GM18526 (cell line): ENCODE results near the gene CAPN9.

ENCODE experiments used
- POLR2A ChIP-seq: IDR thresholded peaks from 3 replicates; pipeline ENCODE4 v1.6.1; 2011; ENCODE audit not compliant: insufficient read length; ENCODE audit errors: extremely low read depth

CAPN9 gene

GRCh38 chr1:230735447-230735846 lies 11.7 kb upstream of the CAPN9 start:
- TF ChIP-seq POLR2A: no peak

- TF ChIP-seq POLR2A: no peak
Observed at GRCh38 chr1:230737622-230738262, 9.4 kb upstream of the CAPN9 start.

GRCh38 chr1:230739564-230740290 lies 7.5 kb upstream of the CAPN9 start:
- no peak for TF ChIP-seq POLR2A

- no peak for TF ChIP-seq POLR2A
Observed at GRCh38 chr1:230743899-230744298, 3.3 kb upstream of the CAPN9 start.

- no peak for TF ChIP-seq POLR2A
Observed at GRCh38 chr1:230744382-230744781, 2.8 kb upstream of the CAPN9 start.

GRCh38 chr1:230745071-230745470 lies 2.1 kb upstream of the CAPN9 start:
- no peak for TF ChIP-seq POLR2A

GRCh38 chr1:230746617-230747016 lies 571 bp upstream of the CAPN9 start:
- no peak for TF ChIP-seq POLR2A

- no peak for TF ChIP-seq POLR2A
Observed at GRCh38 chr1:230747890-230748800, 957 bp downstream of the CAPN9 start.

GRCh38 chr1:230749150-230749549 lies 2.0 kb downstream of the CAPN9 start:
- no peak for TF ChIP-seq POLR2A

GRCh38 chr1:230749635-230750034 lies 2.4 kb downstream of the CAPN9 start:
- TF ChIP-seq POLR2A: no peak

- no peak for TF ChIP-seq POLR2A
Observed at GRCh38 chr1:230750576-230750975, 3.4 kb downstream of the CAPN9 start.

GRCh38 chr1:230750986-230751625 lies 3.9 kb downstream of the CAPN9 start:
- TF ChIP-seq POLR2A: no peak

- no peak for TF ChIP-seq POLR2A
Observed at GRCh38 chr1:230752407-230752806, 5.2 kb downstream of the CAPN9 start.

GRCh38 chr1:230753191-230753585 lies 6.0 kb downstream of the CAPN9 start:
- no peak for TF ChIP-seq POLR2A

- no peak for TF ChIP-seq POLR2A
Observed at GRCh38 chr1:230753586-230754251, 6.5 kb downstream of the CAPN9 start.
